ENCODE measurements around the gene ADAM12. TPM values are rescaled to one million over a fixed set of nuclear protein-coding genes. Genes with fewer than 3 reads are reported as not detected.

ADAM12 gene
- total RNA-seq, 1 donor from 2014 or later = 100 TPM

- TF ChIP-seq CTCF (IDR thresholded peaks at IDR 0.05; ENCODE audit: insufficient read depth, low read depth, low read length) (no peak), EZH2 (IDR thresholded peaks at IDR 0.05; ENCODE audit: insufficient read depth, low read length) (no peak)
- Histone ChIP-seq H2AFZ (ENCODE audit: low read depth, low read length) (no peak overlapping the region), H3K36me3 (ENCODE audit: insufficient read depth, low read length) (peaks cover 11% of the 10 kb centered on the region), H3K27ac (ENCODE audit: low read depth, low read length) (peak overlapping the region; percentile 100), H3K4me1 (ENCODE audit: insufficient read depth, low read length) (peaks cover 34% of the 10 kb centered on the region), H3K79me2 (ENCODE audit: insufficient read depth, low read length) (peaks cover 34% of the 10 kb centered on the region), H3K9me3 (ENCODE audit: insufficient read depth, low read depth, low read length) (peaks cover 7% of the 10 kb centered on the region), H3K4me2 (ENCODE audit: low read length) (no peak overlapping the region), H3K27me3 (ENCODE audit: insufficient read depth, low read length) (no peaks in the 10 kb centered on the region), H3K9ac (ENCODE audit: low read length) (peak overlapping the region; percentile 74), H3K4me3 (ENCODE audit: insufficient read depth, low read depth, low read length) (no peak overlapping the region), H4K20me1 (ENCODE audit: insufficient read depth, low read length) (no peaks in the 10 kb centered on the region)
- DNase-seq (ENCODE audit: low read depth) (no peak), FAIRE-seq (peak; percentile 62)
- Mint-ChIP-seq H3K9me3 (ENCODE audit: unreplicated experiment) (peaks cover 2% of the 10 kb centered on the region), H3K27me3 (ENCODE audit: low read depth, unreplicated experiment) (no peaks in the 10 kb centered on the region), H3K4me3 (ENCODE audit: unreplicated experiment) (no peak overlapping the region), H3K4me1 (ENCODE audit: low read depth, unreplicated experiment) (peaks cover 26% of the 10 kb centered on the region), H3K36me3 (ENCODE audit: low read depth, unreplicated experiment) (peaks cover 18% of the 10 kb centered on the region), H3K27ac (ENCODE audit: unreplicated experiment) (peak overlapping the region; percentile 6)
These were observed 136.4 kb downstream of the ADAM12 start for GRCh38 chr10:126251778-126252407.

- Histone ChIP-seq H3K27ac (ENCODE audit: low read depth, low read length) (no peak overlapping the region), H4K20me1 (ENCODE audit: insufficient read depth, low read length) (no peaks in the 10 kb centered on the region), H3K36me3 (ENCODE audit: insufficient read depth, low read length) (peaks cover 11% of the 10 kb centered on the region), H3K4me1 (ENCODE audit: insufficient read depth, low read length) (peaks cover 45% of the 10 kb centered on the region), H3K79me2 (ENCODE audit: insufficient read depth, low read length) (peaks cover 29% of the 10 kb centered on the region), H2AFZ (ENCODE audit: low read depth, low read length) (no peak overlapping the region), H3K9me3 (ENCODE audit: insufficient read depth, low read depth, low read length) (peaks cover 7% of the 10 kb centered on the region), H3K4me3 (ENCODE audit: insufficient read depth, low read depth, low read length) (no peak overlapping the region), H3K27me3 (ENCODE audit: insufficient read depth, low read length) (no peaks in the 10 kb centered on the region), H3K9ac (ENCODE audit: low read length) (no peak overlapping the region), H3K4me2 (ENCODE audit: low read length) (no peak overlapping the region)
- DNase-seq (ENCODE audit: low read depth) = no peak
- Mint-ChIP-seq H3K4me1 (ENCODE audit: low read depth, unreplicated experiment) (peaks cover 33% of the 10 kb centered on the region), H3K36me3 (ENCODE audit: low read depth, unreplicated experiment) (peaks cover 18% of the 10 kb centered on the region), H3K27ac (ENCODE audit: unreplicated experiment) (no peak overlapping the region), H3K4me3 (ENCODE audit: unreplicated experiment) (no peak overlapping the region), H3K27me3 (ENCODE audit: low read depth, unreplicated experiment) (no peaks in the 10 kb centered on the region), H3K9me3 (ENCODE audit: unreplicated experiment) (peaks cover 2% of the 10 kb centered on the region)
- peak; percentile 77 for FAIRE-seq
- TF ChIP-seq CTCF (IDR thresholded peaks at IDR 0.05; ENCODE audit: insufficient read depth, low read depth, low read length) = no peak
- no peak for TF ChIP-seq EZH2 (IDR thresholded peaks at IDR 0.05; ENCODE audit: insufficient read depth, low read length)
These were observed 137.6 kb downstream of the ADAM12 start for GRCh38 chr10:126250527-126251310.

Measured in astrocyte (in vitro differentiated cells and primary cell).